Embryonic facial prominence (tissue), 1 donor: Measurements from ENCODE around the gene CHAF1A.

Source experiments
- DNase-seq: peaks from one replicate; pipeline ENCODE4 v3.0.0-alpha.2; 2016; ENCODE audit errors: extremely low spot score

The CHAF1A gene

DNA sequence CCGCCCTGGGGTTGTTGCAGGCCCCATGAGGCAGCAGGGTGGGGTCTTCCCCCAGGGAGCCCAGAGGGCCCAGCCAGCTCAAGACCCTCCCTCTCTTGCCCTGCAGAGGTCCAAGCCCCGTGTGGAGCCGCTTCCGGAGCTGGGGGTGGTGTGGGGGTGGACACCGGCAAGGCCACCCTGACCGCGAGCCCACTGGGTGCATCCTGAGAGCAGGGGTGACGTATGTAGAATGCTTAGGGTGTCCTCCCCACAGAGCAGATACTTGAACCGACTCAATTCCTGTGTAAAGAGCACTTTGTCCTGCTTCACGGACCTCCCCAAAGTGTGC is 40.3 kb downstream of the CHAF1A start:
- no peak for DNase-seq

DNA sequence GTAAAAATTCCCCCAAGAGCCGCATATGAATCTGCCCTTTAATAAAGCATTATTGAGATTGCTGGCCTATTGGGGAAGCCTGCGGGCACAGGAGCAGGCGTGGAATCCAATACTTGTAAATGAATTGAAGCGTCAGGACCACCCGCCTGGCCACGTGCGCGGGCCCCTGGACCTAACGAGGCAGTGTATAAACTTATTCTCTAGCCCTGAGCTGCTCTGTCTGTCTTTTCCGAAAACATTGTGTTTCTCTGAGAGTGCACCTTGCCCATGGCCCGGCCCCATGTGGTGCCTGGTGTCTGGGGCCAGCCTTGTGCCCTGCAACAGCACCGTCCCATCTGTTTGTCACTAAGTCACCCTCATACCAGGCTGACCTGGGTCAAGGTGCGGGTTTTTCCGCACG is 40.7 kb downstream of the CHAF1A start:
- DNase-seq = no peak

DNA sequence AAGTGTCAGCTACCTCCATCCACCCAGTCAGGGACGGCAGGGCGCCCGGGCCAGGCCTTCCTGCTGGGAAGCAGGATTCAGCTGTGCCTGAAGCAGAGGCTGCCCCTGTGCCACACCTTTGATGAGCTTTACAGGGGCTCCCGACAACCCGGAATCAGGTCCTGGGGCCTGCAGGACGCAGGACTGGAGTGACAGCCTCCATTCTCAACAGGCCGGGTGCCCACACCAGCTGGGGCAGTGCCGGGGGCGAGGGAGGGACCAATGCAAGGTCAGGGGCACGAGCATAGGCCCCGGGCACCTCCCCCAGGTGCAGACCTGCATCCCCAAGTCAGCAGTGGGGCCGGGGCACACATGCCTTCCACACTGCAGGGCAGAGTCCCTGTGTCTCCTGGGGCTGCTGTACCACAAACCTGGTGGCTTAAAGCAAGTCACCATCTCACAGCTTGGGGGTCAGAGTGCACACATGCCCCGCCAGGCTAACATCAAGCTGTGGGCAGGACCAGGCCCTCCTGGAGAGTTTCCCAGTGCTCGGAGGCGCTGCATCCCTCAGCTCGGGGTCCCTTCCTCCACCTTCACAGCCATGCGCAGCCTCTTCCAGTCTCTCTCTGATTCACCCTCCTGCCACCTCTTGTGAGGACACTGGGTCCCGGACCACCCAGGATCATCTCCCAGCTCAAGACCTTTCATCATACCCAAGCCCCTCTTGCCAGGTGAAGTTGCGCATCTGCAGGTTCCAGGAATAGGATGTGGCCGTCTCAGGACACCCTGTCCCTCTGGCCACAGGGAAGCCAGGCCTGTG is 41.7 kb downstream of the CHAF1A start:
- no peak for DNase-seq

DNA sequence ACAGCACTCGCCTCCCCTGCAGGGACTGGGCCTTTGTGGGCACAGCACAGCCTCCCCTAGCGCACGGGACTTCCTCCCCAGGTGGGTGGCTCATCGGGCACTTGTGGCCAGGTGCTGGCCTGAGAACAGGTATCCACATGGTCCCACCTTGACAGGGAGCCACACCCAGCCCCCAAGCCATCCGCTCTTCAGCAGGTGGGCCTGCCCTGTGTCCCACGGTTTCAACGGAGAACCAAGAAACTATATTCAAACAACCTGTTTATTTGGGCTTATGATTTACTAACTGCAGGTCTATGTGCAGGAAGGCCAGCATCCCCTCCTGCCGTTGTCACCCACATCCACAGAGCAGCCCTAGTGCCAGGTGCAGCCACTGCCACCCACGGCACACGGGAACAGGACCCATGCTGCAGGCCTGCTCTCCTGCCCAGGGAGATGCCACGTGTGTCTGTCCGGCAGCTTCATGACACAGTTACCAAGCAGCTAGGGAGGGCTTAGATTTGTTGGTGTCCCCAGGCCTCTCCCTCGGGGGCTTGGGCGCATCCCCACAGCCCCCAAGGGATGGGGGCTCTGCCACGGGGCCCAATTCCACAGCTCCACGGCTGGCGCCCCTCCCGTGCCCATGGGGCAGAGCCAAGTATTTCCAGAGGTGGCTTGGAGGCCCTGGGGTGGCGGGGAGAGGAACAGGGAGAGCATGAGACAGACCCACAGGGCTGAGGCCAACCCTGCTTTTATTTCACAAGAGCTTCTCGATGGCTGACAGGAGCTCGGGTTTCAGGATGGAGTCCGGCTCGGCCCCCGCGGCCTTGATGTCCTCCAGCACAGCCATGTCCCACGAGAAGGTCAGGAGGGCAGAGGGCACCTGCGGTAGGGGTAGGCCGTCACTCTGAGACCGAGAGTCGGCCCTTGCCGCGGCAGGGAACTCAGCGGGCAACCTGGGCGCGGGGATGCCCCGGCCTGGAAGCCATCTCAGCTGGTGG is 42.6 kb downstream of the CHAF1A start:
- DNase-seq = no peak

DNA sequence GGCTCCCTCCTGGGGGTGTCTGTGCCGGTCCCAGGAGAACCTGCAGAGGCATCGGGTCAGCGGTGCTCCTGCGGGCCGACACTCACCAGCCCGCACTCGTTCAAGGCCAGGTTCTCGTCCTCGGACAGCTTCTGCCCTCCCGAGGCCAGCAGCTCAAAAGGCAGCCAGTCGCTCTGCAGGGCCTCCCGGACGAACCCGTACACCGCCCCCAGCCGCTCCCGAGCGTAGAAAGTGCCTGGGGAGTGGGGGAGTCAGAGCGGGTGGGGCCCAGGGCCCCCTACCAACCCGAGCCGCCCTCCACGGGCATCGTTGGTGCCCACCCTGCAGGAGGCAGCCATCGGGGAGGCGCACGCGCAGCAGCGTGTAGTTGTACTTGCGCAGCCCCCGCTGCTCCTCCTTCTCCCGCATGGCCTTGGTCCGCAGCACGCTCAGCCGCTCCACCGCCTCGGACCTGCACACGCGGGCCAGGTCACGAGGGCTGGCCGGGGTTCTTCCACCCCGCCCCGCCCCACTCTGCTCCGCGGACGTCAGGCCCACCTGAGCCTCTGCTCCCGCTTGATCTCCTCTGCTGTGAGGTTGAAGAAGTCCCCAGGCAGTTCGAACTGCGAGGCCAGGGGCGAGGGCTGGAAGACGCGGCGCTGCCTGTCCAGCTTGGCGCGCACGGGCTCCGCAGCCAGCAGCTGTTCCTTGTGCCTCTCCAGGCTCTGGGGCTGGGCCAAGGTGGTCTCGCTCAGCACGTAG is 43.7 kb downstream of the CHAF1A start:
- no peak for DNase-seq

GRCh38 chr19:4446704-4447200 is 44.3 kb downstream of the CHAF1A start:
- DNase-seq = no peak

DNA sequence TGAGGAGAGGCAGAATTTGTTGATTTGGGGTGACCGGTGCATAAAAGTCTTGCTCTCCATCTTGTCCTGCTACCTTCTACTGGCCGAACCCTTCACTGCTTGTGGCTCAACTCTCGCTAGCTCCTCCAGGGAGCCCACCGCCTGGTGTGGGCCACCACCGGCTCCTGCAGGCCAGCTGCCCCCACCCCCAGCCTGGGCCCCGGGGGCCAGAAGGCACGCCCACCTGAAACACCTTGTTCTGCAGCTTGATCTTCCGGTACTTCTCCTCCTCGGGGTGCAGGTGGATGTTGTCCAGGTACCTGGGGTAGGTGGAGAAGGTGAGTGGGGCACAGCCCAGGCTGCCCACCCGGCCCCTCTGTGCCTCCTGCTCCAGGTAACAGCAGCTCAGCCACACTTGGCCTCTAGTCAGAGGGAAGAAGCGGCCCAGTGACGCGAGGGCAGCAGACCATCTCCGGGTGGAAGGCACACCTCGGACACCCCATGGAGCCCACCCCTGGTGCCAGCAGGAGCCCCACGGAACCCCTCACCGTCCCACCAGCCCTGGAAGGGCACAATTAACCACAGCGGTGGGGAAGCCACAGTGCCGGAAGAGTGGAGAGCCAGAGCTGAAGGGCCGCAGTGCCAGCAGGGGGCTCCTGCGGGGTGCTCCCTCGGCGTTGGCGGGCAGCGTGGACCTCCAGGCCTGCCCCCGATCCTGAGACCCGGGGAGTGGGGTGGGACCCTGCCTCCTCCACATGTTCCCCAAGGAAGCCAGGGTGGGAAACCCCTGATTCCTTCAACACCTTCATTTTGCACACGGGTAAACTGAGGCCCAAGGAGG is 45.1 kb downstream of the CHAF1A start:
- no peak for DNase-seq

DNA sequence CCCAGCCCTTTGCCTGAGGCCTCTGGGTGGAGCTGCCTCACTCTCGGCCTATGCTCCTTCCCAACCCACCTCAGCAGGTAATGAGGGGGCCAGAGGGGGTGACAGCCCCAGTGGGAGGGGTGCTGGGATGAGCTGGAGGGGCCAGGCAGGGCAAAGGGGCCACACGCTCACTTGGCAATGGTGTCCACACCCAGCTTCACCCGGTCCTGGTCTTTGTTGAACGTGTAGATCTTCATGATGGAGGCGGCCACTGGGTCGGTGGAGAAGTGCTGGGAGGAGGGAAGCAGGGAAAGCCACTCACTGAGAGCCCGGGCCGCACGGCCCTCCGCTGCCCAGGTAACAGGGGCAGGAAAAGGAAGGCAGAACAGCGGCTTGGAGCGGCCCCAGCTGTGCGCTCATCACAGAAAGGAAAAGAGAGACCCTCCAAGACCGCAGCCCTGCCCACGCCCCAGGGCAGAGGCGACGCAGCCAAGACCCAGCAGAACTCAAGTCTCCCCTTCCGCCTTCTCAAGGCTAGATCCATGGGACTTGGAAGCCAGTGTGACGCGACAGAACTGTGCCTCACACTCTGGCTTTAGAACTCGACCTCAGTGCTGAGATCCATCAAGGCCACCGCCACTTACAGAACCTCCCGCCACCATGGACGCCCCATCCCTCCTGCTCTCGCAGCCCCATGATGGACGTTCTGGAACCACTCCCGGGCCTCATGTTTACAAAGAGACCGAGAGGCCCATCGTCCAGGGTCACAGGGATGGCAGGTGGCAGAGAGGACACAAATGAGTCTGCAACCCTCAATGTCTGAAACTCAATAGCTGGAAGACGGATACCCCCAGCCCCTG is 45.9 kb downstream of the CHAF1A start:
- no peak for DNase-seq

- no peak for DNase-seq
Observed at GRCh38 chr19:4449022-4449638, 46.7 kb downstream of the CHAF1A start.

DNA sequence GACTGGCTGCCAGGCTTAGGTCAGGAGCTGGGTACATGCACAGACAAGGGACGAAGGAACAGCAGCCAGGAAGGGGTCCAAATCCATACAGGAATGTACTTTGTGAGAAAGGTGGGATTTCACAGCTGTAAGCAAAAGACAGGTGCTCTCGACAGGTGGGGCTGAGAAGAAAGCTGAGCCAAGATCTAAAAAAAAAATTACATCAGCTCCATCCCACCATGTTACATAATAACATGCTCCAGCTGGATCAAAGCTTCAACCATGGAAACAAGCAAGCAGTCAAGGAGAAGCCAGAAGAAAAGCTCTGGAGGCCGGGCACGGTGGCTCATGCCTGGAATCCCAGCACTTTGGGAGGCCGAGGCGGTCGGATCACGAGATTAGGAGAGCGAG is 47.2 kb downstream of the CHAF1A start:
- DNase-seq = no peak

GRCh38 chr19:4452230-4452990 is 50.0 kb downstream of the CHAF1A start:
- no peak for DNase-seq

GRCh38 chr19:4453232-4454179 is 51.1 kb downstream of the CHAF1A start:
- DNase-seq = no peak

- no peak for DNase-seq
Observed at GRCh38 chr19:4454747-4455718, 52.6 kb downstream of the CHAF1A start.

DNA sequence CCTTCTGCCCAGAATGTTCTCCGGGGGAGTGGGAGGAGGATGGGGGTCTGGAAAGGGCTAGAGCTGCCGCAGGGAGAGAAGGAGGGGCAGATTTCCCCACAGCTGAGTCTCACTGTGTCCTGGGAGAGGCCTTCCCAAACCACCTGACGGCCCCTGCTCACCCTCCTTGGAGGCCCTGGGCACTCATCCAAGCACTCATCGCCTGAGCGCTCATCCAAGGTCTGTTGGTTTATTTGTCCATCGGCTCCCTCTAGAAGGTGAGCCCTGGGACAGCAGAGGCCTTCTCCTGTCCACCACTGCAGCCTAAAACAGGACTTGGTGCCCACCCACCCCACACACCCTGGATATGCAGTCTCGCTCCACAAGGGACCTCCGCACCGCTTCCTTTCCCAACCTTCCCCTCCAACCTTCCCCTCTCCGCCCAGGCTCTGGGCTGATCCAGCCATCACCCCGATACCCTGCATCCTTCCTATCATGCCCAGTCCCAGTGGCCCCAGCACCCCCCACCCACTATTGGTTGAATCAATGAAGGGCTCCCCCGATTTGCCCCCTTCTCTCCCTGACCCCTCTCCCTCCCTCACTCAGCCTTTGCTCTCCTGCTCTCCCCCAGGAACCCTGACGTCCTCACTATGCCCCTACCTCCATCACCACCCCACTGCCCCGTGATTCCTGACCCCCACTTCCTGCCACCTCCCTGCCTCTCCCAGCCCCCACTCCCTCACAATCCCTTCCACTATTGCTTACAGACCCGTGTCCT is 53.5 kb downstream of the CHAF1A start:
- no peak for DNase-seq

GRCh38 chr19:4456476-4456842 is 54.0 kb downstream of the CHAF1A start:
- peak; percentile 42 for DNase-seq
